ENCODE results near the gene KSR1. TPM values are rescaled to one million over a fixed set of nuclear protein-coding genes. Genes with fewer than 3 reads are reported as not detected.

KSR1 gene
- total and polyA plus RNA-seq, 10 of the 15 experiments (the other 5 are each of a cell fraction or from before 2014, with no cell fraction given): 0.97 to 66.6 (median 22.9) TPM

DNA sequence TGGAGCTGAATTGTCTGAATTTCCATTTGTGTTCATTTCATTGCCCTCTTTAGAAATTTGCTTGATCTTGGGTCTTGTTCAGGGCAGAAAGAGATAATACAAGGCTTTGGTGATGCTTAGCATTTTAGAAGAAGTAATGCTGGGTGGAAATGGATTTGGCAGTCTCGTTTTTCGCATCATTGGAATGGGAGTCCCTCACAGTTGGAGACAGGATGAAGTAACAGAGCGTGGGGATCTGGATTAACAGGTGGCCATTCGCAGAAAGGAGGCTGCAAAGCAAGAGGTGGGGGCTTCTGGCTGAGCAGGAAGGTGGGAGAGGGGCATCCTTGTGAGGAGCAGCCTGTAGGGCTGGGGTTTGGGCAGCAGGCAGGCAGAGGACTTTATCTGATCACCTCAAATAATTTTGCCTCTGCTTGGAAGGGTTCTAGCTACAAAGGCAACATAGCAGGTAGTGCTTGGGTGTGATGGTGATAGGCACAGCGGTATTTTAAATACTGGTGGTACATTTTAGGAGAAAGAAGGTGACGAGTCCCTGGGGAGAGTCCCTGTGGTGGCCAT, 17.0 kb downstream of the KSR1 start:
- BruUV-seq (replicated peaks): TSS peak; percentile 77
- peaks cover 89% of the 10 kb centered on the region for H3K79me2 ChIP-seq (ENCODE audit: control insufficient read depth, insufficient read depth, low read length)
- WGBS (ENCODE audit: insufficient coverage, insufficient replicate concordance, low lambda C conversion rate, missing lambda C conversion rate): 42% methylated on average over 6 of the region's 6 CpGs
- ChIA-PET SMC1A (ENCODE audit: uncharacterized antibody, unreplicated experiment) (interaction anchor here (0.7 to 13.6 kb wide), 16 partner anchors 9 to 234 kb away, joined by 3 to 228 read pairs (median 6); partner anchors contain the start of gene KSR1), CTCF (interaction anchor here (0.8 to 7.3 kb wide), 10 partner anchors 8 to 236 kb away, joined by 3 to 69 read pairs (median 4); partner anchors contain the start of gene KSR1), RAD21 (ENCODE audit: unreplicated experiment) (interaction anchor here (0.7 to 12.5 kb wide), 16 partner anchors 8 to 335 kb away, joined by 3 to 229 read pairs (median 10); partner anchors contain the start of gene KSR1), POLR2A (interaction anchor here (0.8 to 10.0 kb wide), 9 partner anchors 8 to 73 kb away, joined by 3 to 143 read pairs (median 3); partner anchors contain the start of gene KSR1)
- no peaks in the 10 kb centered on the region for H4K20me1 ChIP-seq (ENCODE audit: control insufficient read depth, insufficient read depth)
- H3K9ac ChIP-seq (ENCODE audit: control insufficient read depth, insufficient read depth, low read length): peak overlapping the region; percentile 75
- DNase-seq (ENCODE audit: low read depth, low spot score): no peak
- H3K9me3 ChIP-seq (replicated peaks; ENCODE audit: control insufficient read depth, insufficient read depth, low read length): no peaks in the 10 kb centered on the region
- in situ Hi-C loops (cut with MboI) (loop anchor here (5.0 to 25.0 kb wide), 2 partner anchors 69 to 1264 kb away; partner anchors contain the start of genes NEK8, TLCD1 and TRAF4), intact Hi-C loops (cut with micrococcal nuclease; ENCODE audit: unreplicated experiment) (loop anchor here (1.0 to 2.0 kb wide), 4 partner anchors 10 to 46 kb away; no protein-coding TSS in a partner anchor)
- H3K4me1 ChIP-seq (ENCODE audit: control insufficient read depth, insufficient read depth, low read length): peaks cover 90% of the 10 kb centered on the region
- H3K36me3 ChIP-seq (ENCODE audit: control insufficient read depth in 2 of 2, insufficient read depth in 2 of 2, low read length in 1 of 2): no peaks in the 10 kb centered on the region
- peak; percentile 48 for ATAC-seq
- peak overlapping the region; percentile 18; the same call in 1 of the 2 replicates for H2AFZ ChIP-seq (ENCODE audit: control insufficient read depth, low read depth, low read length)
- H3K4me2 ChIP-seq (ENCODE audit: control insufficient read depth, insufficient read depth): peak overlapping the region; percentile 86
- no peak for FAIRE-seq
- H3K27me3 ChIP-seq (replicated peaks in 1 of 2; ENCODE audit: control insufficient read depth in 2 of 2, insufficient read depth in 2 of 2, low read length in 1 of 2): no peaks in the 10 kb centered on the region
- 0 out of 2 replicates have a peak overlapping the region, but pooled peaks have one; percentile 42 for H3K4me3 ChIP-seq
- peak overlapping the region; percentile 98 for H3K27ac ChIP-seq (ENCODE audit: control insufficient read depth, insufficient read depth)
- TF ChIP-seq MEF2B (IDR thresholded peaks at IDR 0.05; ENCODE audit: partially characterized antibody, poor library complexity, severe bottlenecking): peak; percentile 97
- TF ChIP-seq, protein P1, sequence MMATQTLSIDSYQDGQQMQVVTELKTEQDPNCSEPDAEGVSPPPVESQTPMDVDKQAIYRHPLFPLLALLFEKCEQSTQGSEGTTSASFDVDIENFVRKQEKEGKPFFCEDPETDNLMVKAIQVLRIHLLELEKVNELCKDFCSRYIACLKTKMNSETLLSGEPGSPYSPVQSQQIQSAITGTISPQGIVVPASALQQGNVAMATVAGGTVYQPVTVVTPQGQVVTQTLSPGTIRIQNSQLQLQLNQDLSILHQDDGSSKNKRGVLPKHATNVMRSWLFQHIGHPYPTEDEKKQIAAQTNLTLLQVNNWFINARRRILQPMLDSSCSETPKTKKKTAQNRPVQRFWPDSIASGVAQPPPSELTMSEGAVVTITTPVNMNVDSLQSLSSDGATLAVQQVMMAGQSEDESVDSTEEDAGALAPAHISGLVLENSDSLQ (IDR thresholded peaks at IDR 0.05): peak; percentile 38; the same call in 1 of the 2 replicates
- no peak for TF ChIP-seq SIX5 (IDR thresholded peaks at IDR 0.05; ENCODE audit: low read depth, low read length, severe bottlenecking)
- TF ChIP-seq SREBF2 (IDR thresholded peaks at IDR 0.05; ENCODE audit: low read length): no peak
- no peak for TF ChIP-seq RFX5 (IDR thresholded peaks at IDR 0.05; ENCODE audit: low read depth, low read length)
- no peak for TF ChIP-seq TCF3 (IDR thresholded peaks at IDR 0.05; ENCODE audit: borderline replicate concordance, insufficient read depth, low read depth, low read length)
- TF ChIP-seq CREM (IDR thresholded peaks at IDR 0.05; ENCODE audit: low read depth): no peak
- no peak for TF ChIP-seq CHD1 (IDR thresholded peaks at IDR 0.05; ENCODE audit: low read depth, low read length)
- peak; percentile 60; the same call in 1 of the 2 replicates for TF ChIP-seq BCL11A (IDR thresholded peaks at IDR 0.05; ENCODE audit: low read depth, low read length)
- 0 out of 2 replicates have a peak, but pooled peaks have one; percentile 28 for TF ChIP-seq CHD2 (IDR thresholded peaks at IDR 0.05; ENCODE audit: borderline replicate concordance, low read depth, low read length)
- TF ChIP-seq YBX1 (IDR thresholded peaks at IDR 0.05): no peak
- TF ChIP-seq ZNF217 (IDR thresholded peaks at IDR 0.05): 0 out of 2 replicates have a peak, but pooled peaks have one; percentile 39
- TF ChIP-seq CUX1 (IDR thresholded peaks at IDR 0.05; ENCODE audit: insufficient replicate concordance, low read depth, low read length): peak; percentile 55
- TF ChIP-seq JUND (IDR thresholded peaks at IDR 0.05; ENCODE audit: low read depth, low read length): peak; percentile 75; the same call in 1 of the 2 replicates
- no peak for TF ChIP-seq MYC (IDR thresholded peaks at IDR 0.05; ENCODE audit: insufficient read depth, insufficient read length, insufficient replicate concordance, low read length, severe bottlenecking)
- 0 out of 4 replicates have a peak, but pooled peaks of 1 of the 2 experiments have one; percentile 62 for TF ChIP-seq BHLHE40 (IDR thresholded peaks at IDR 0.05; ENCODE audit: borderline replicate concordance in 1 of 2, low read depth in 2 of 2, low read length in 1 of 2)
- TF ChIP-seq HCFC1 (IDR thresholded peaks at IDR 0.05; ENCODE audit: low read length): no peak

All from GM12878 (cell line).